ENCODE results near the gene PI4KA. TPM values are rescaled to one million over a fixed set of nuclear protein-coding genes. Genes with fewer than 3 reads are reported as not detected.

Gene PI4KA
- total and polyA plus RNA-seq, 2 of the 13 experiments (the other 11 are each of a cell fraction or from before 2014, with no cell fraction given), result 27.4 to 56.4 TPM

GRCh38 chr22:20884454-20884853, 25.8 kb upstream of the PI4KA start:
- Histone ChIP-seq H3K27me3 (ENCODE audit: control insufficient read depth in 1 of 2, insufficient read depth in 2 of 2, low read length in 2 of 2) (no peaks in the 10 kb centered on the region), H2AFZ (ENCODE audit: low read length) (no peak overlapping the region), H3K4me1 (ENCODE audit: insufficient read depth, low read length) (peaks cover 30% of the 10 kb centered on the region), H3K9ac (ENCODE audit: insufficient read depth, low read depth, low read length) (no peak overlapping the region), H3K4me2 (ENCODE audit: low read depth, low read length) (no peak overlapping the region), H3K27ac (ENCODE audit: extremely low read length, insufficient read depth, low read length) (no peak overlapping the region), H3K36me3 (replicated peaks in 1 of 2; ENCODE audit: control insufficient read depth in 1 of 2, insufficient read depth in 2 of 2, low read length in 2 of 2) (peaks cover 12 to 54% of the 10 kb centered on the region in 2 experiments), H4K20me1 (ENCODE audit: insufficient read depth, low read length) (no peaks in the 10 kb centered on the region), H3K9me3 (ENCODE audit: low read length) (no peaks in the 10 kb centered on the region), H3K79me2 (ENCODE audit: insufficient read depth, low read length) (no peaks in the 10 kb centered on the region), H3K4me3 (replicated peaks in 1 of 3; ENCODE audit: insufficient read depth in 1 of 3, low read depth in 2 of 3, low read length in 3 of 3) (no peak overlapping the region)
- intact Hi-C loops (cut with micrococcal nuclease; ENCODE audit: unreplicated experiment) (loop anchor here (2.0 kb wide), 2 partner anchors 32 to 64 kb away; partner anchors contain the start of gene CRKL), in situ Hi-C loops (cut with HindIII; ENCODE audit: extremely low pct_ligation_motif_present, low pct_unique_long_range_greater_than_20kb) (no loop called here)
- 77% methylated on average over 4 of the region's 4 CpGs for WGBS (ENCODE audit: low lambda C conversion rate)
- TF ChIP-seq ZNF678 (CRISPR knock-in tag; IDR thresholded peaks at IDR 0.05), result no peak
- no peak for TF ChIP-seq ZNF569 (CRISPR knock-in tag; IDR thresholded peaks at IDR 0.05; ENCODE audit: borderline replicate concordance)
- no peak for TF ChIP-seq HBP1 (CRISPR knock-in tag; IDR thresholded peaks at IDR 0.05; ENCODE audit: low read depth)
- TF ChIP-seq ZNF674 (CRISPR knock-in tag; IDR thresholded peaks at IDR 0.05; ENCODE audit: low read depth), result no peak
- no peak for TF ChIP-seq ZNF672 (CRISPR knock-in tag; IDR thresholded peaks at IDR 0.05)
- TF ChIP-seq ZBTB7B (CRISPR knock-in tag; IDR thresholded peaks at IDR 0.05), result no peak
- no peak for TF ChIP-seq ZFP36L2 (CRISPR knock-in tag; IDR thresholded peaks at IDR 0.05)
- no peak for TF ChIP-seq E2F5 (CRISPR knock-in tag; conservative IDR thresholded peaks at IDR 0.05)
- no peak for TF ChIP-seq TP53 (CRISPR knock-in tag; conservative IDR thresholded peaks at IDR 0.05)
- no peak for TF ChIP-seq JARID2 (CRISPR knock-in tag; IDR thresholded peaks at IDR 0.05; ENCODE audit: insufficient replicate concordance)
- ChIA-PET CTCF (ENCODE audit: low intra/inter-chr PET ratio, low total read pairs) (interaction anchor here (2.3 kb wide), 1 partner anchor 81 kb away, joined by 12 read pairs; no protein-coding TSS in a partner anchor), POLR2A (no interaction called here)
- DNase-seq (ENCODE audit: low spot score) (no peak), FAIRE-seq (no peak), ATAC-seq (no peak)
- BruUV-seq (replicated peaks), result no TSS peak

All from HepG2 (cell line).